Measurements from ENCODE around the gene TTYH3. TPM values are rescaled to one million over a fixed set of nuclear protein-coding genes. Genes with fewer than 3 reads are reported as not detected.

Gene TTYH3
- total and polyA plus RNA-seq, 9 of the 15 experiments (the other 6 are each of a cell fraction or from before 2014, with no cell fraction given), result 0.01 to 5.5 (median 1.1) TPM

GRCh38 chr7:2660359-2661095, 28.7 kb downstream of the TTYH3 start (continued):
- TF ChIP-seq ZNF592 (IDR thresholded peaks at IDR 0.05), result peak; percentile 74
- peak; percentile 43 to 82 (median 53) for TF ChIP-seq CTCF (IDR thresholded peaks at IDR 0.05 in 2 of 3, conservative IDR thresholded peaks at IDR 0.05 in 1 of 3; ENCODE audit: insufficient read depth in 2 of 3, low read depth in 1 of 3, low read length in 3 of 3)
- no peak for TF ChIP-seq ZNF780A (CRISPR knock-in tag; IDR thresholded peaks at IDR 0.05)
- no peak for TF ChIP-seq PREB (CRISPR knock-in tag; IDR thresholded peaks at IDR 0.05)
- TF ChIP-seq RB1 (IDR thresholded peaks at IDR 0.05; ENCODE audit: low read depth), result no peak
- TF ChIP-seq ZNF431 (CRISPR knock-in tag; IDR thresholded peaks at IDR 0.05), result no peak
- TF ChIP-seq, protein P1, sequence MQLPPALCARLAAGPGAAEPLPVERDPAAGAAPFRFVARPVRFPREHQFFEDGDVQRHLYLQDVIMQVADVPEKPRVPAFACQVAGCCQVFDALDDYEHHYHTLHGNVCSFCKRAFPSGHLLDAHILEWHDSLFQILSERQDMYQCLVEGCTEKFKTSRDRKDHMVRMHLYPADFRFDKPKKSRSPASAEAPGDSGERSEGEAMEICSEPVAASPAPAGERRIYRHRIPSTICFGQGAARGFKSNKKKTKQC (CRISPR knock-in tag; IDR thresholded peaks at IDR 0.05), result peak; percentile 53; the same call in 1 of the 2 replicates
